HepG2 (cell line): Measurements from ENCODE around the gene RALBP1. TPM values are rescaled to one million over a fixed set of nuclear protein-coding genes. Genes with fewer than 3 reads are reported as not detected.

Source experiments
- CEBPB ChIP-seq: IDR thresholded peaks from 2 replicates; pipeline ENCODE4 v1.6.1; 2011; ENCODE audit warnings: low read depth, low read length, improper control_type of control experiment, borderline replicate concordance
- CEBPG ChIP-seq: IDR thresholded peaks from 2 replicates; pipeline ENCODE4 v1.6.1; 2016
- ETS1 ChIP-seq: sonication (generic); formaldehyde crosslinking; IDR thresholded peaks from 2 replicates; pipeline ENCODE4 v1.4.0; 2020; ENCODE audit warnings: missing genetic modification reagents
- FOXM1 ChIP-seq: sonication (generic); formaldehyde crosslinking; IDR thresholded peaks from 2 replicates; pipeline ENCODE4 v1.5.0; 2020; ENCODE audit warnings: missing genetic modification reagents
- GATAD1 ChIP-seq: IDR thresholded peaks from 2 replicates; pipeline ENCODE4 v1.6.1; 2016; ENCODE audit warnings: missing genetic modification reagents, missing compliant biosample characterization
- GZF1 ChIP-seq: sonication (generic); formaldehyde crosslinking; IDR thresholded peaks from 2 replicates; pipeline ENCODE4 v1.5.1; 2020; ENCODE audit warnings: mild to moderate bottlenecking, missing genetic modification reagents
- MYNN ChIP-seq: sonication (generic); formaldehyde crosslinking; IDR thresholded peaks from 2 replicates; pipeline ENCODE4 v1.4.0; 2020; ENCODE audit warnings: mild to moderate bottlenecking, low read depth, missing genetic modification reagents
- NFAT5 ChIP-seq: sonication (generic); formaldehyde crosslinking; IDR thresholded peaks from 2 replicates; pipeline ENCODE4 v1.4.0; 2020; ENCODE audit warnings: missing genetic modification reagents
- PRPF4 ChIP-seq: fragments of 200-400 bp; formaldehyde crosslinking; IDR thresholded peaks from 2 replicates; pipeline ENCODE4 v1.6.1; 2016; ENCODE audit warnings: low read length, low read depth; ENCODE audit not compliant: poor library complexity, severe bottlenecking
- REXO4 ChIP-seq: sonication (generic); formaldehyde crosslinking; IDR thresholded peaks from 2 replicates; pipeline ENCODE4 v1.8.0; 2022; ENCODE audit warnings: missing genetic modification reagents, mild to moderate bottlenecking, borderline replicate concordance
- SOX13 ChIP-seq, 3 experiments: fragments of 450-650 bp in 1 of 3; sonication (generic) in 1 of 3; formaldehyde crosslinking in 1 of 3; IDR thresholded peaks in 2 of 3; conservative IDR thresholded peaks in 1 of 3; 2 replicates each; pipeline versions ENCODE4 v1.5.0 to v1.6.1; 2016 to 2020; ENCODE audit warnings: antibody characterized with exemption in 1 of 3, mild to moderate bottlenecking in 1 of 3, missing compliant biosample characterization in 1 of 3, missing genetic modification reagents in 1 of 3, moderate library complexity in 1 of 3
- ZNF234 ChIP-seq: sonication (generic); formaldehyde crosslinking; conservative IDR thresholded peaks from 2 replicates; pipeline ENCODE4 v1.5.1; 2020; ENCODE audit warnings: mild to moderate bottlenecking, missing genetic modification reagents
- ZNF235 ChIP-seq: sonication (generic); formaldehyde crosslinking; IDR thresholded peaks from 2 replicates; pipeline ENCODE4 v1.8.1; 2023; ENCODE audit warnings: mild to moderate bottlenecking, missing genetic modification reagents, borderline replicate concordance
- ZNF329 ChIP-seq: sonication (generic); formaldehyde crosslinking; IDR thresholded peaks from 2 replicates; pipeline ENCODE4 v1.9.0; 2021; ENCODE audit warnings: low read depth, mild to moderate bottlenecking, missing genetic modification reagents
- ZNF512 ChIP-seq: sonication (generic); formaldehyde crosslinking; IDR thresholded peaks from 2 replicates; pipeline ENCODE4 v1.4.0; 2020; ENCODE audit warnings: mild to moderate bottlenecking, missing genetic modification reagents
- polyA plus RNA-seq, 8 experiments: library from polyadenylated mRNA; depleted of rRNA in 3 of 8; stranded (reverse) in 7 of 8; unstranded in 1 of 8; fragments of >200 nt; fragmentation: Illumina TruSeq in 4 of 8; extraction: Trizol in 4 of 8; gene quantifications; 2 replicates each; pipeline versions ENCODE4 v1.2.1 to v1.2.3, GENCODE V29; 2011 to 2016; ENCODE audit warnings: low read depth in 4 of 8, missing spikeins in 1 of 8, mixed read lengths in 1 of 8; ENCODE audit not compliant: insufficient read depth in 1 of 8
- total RNA-seq, 5 experiments: library from RNA; depleted of rRNA; stranded (reverse); fragments of >200 nt; fragmentation: Illumina TruSeq; extraction: Trizol; gene quantifications; 2 replicates each; pipeline ENCODE4 v1.2.3, GENCODE V29; 2016; ENCODE audit warnings: low read depth in 1 of 5

The RALBP1 gene
- total and polyA plus RNA-seq, 2 of the 13 experiments (the other 11 are each of a cell fraction or from before 2014, with no cell fraction given), result 24.5 to 33.1 TPM

GRCh38 chr18:9488538-9488937 is 13.2 kb downstream of the RALBP1 start (continued):
- no peak for TF ChIP-seq NFAT5 (CRISPR knock-in tag)
- no peak for TF ChIP-seq REXO4 (CRISPR knock-in tag)
- no peak for TF ChIP-seq GZF1 (CRISPR knock-in tag)
- TF ChIP-seq PRPF4, result no peak
- TF ChIP-seq CEBPB, result peak; percentile 14; the same call in 1 of the 2 replicates
- TF ChIP-seq ZNF512 (CRISPR knock-in tag), result no peak
- no peak for TF ChIP-seq ZNF234
- TF ChIP-seq ETS1 (CRISPR knock-in tag), result no peak
- TF ChIP-seq SOX13 (IDR thresholded peaks at IDR 0.05), result no peak
- TF ChIP-seq SOX13 (CRISPR knock-in tag; conservative IDR thresholded peaks at IDR 0.05 in 1 of 2, IDR thresholded peaks at IDR 0.05 in 1 of 2), result no peak
- TF ChIP-seq ZNF329 (CRISPR knock-in tag), result no peak
- TF ChIP-seq FOXM1 (CRISPR knock-in tag), result no peak
- TF ChIP-seq ZNF235 (CRISPR knock-in tag), result no peak
- no peak for TF ChIP-seq MYNN (CRISPR knock-in tag)
- TF ChIP-seq GATAD1, result no peak
- TF ChIP-seq CEBPG (CRISPR knock-in tag), result peak; percentile 20; the same call in 1 of the 2 replicates
- TF ChIP-seq, all 625 proteins: peak for 4
